LNCaP clone FGC (cell line): Measurements from ENCODE around the gene C10orf90.

Source experiments
- DNase-seq: peaks from one replicate; pipeline ENCODE4 v3.0.0-alpha.2; 2011; ENCODE audit warnings: low read depth
- H3K4me3 ChIP-seq: 2 replicates; pipeline ENCODE4 v1.5.1; 2011; ENCODE audit warnings: mild to moderate bottlenecking, low read depth, low read length, control low read depth
- CTCF ChIP-seq: IDR thresholded peaks from 2 replicates; pipeline ENCODE4 v1.5.1; 2012; ENCODE audit warnings: mild to moderate bottlenecking; ENCODE audit not compliant: control insufficient read depth, insufficient read depth; ENCODE audit errors: extremely low read depth

The C10orf90 gene

GRCh38 chr10:126609566-126609965, 60.9 kb downstream of the C10orf90 start:
- H3K4me3 ChIP-seq, result no peak overlapping the region
- no peak for DNase-seq
- TF ChIP-seq CTCF, result no peak

- no peak for TF ChIP-seq CTCF
- DNase-seq, result no peak
- H3K4me3 ChIP-seq, result no peak overlapping the region
Observed at GRCh38 chr10:126599949-126600682, 70.4 kb downstream of the C10orf90 start.

- TF ChIP-seq CTCF, result peak; percentile 70
- H3K4me3 ChIP-seq, result no peak overlapping the region
- peak; percentile 62 for DNase-seq
Observed at GRCh38 chr10:126598009-126598408, 72.5 kb downstream of the C10orf90 start.

- no peak for DNase-seq
- TF ChIP-seq CTCF, result no peak
- H3K4me3 ChIP-seq, result no peak overlapping the region
Observed at GRCh38 chr10:126597211-126597610, 73.3 kb downstream of the C10orf90 start.

GRCh38 chr10:126596472-126597016, 73.9 kb downstream of the C10orf90 start:
- H3K4me3 ChIP-seq, result no peak overlapping the region
- no peak for TF ChIP-seq CTCF
- DNase-seq, result no peak

GRCh38 chr10:126595160-126595559, 75.3 kb downstream of the C10orf90 start:
- no peak for DNase-seq
- no peak for TF ChIP-seq CTCF
- H3K4me3 ChIP-seq, result no peak overlapping the region

GRCh38 chr10:126593968-126594701, 76.4 kb downstream of the C10orf90 start:
- TF ChIP-seq CTCF, result no peak
- no peak for DNase-seq
- H3K4me3 ChIP-seq, result no peak overlapping the region
